ENCODE data around the gene RAB6D. TPM values are rescaled to one million over a fixed set of nuclear protein-coding genes. Genes with fewer than 3 reads are reported as not detected.
"Not testable (repeated sequence)": the region's sequence is repeated elsewhere in the genome, so short reads cannot be mapped to it uniquely, and the experiment has no call there.

RAB6D gene
- polyA plus RNA-seq, 1 experiment = 0.09 TPM

DNA sequence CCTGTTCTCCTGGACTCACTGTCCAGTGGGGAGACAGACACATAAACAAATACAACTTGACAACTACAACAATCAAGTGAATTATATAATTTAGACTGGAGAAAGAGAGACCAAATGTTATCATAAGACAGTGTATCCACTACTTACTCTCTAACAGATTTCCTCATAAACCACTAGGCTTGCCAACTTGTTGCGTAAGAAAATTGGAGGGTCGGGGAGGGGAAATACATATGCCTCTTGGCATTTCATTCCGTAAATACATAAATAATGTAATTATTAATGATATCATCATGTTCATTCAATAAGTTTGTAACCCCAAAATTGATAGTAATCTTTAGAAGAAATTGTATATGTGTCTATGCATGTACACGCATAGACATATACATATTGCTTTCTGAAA lies 14.9 kb downstream of the RAB6D start:
- ChIA-PET POLR2A (no interaction called here), CTCF (no interaction called here)
- Histone ChIP-seq H3K27me3 (ENCODE audit: control insufficient read depth, insufficient read depth, low read length) (no peaks in the 10 kb centered on the region), H3K4me3 (ENCODE audit: low read depth, low read length) (no peak overlapping the region), H3K9me3 (ENCODE audit: control insufficient read depth, insufficient read depth, low read length) (peaks cover 4% of the 10 kb centered on the region; the same call in 1 of the 2 replicates), H3K27ac (ENCODE audit: low read depth, low read length) (no peak overlapping the region)
- TF ChIP-seq, protein P1, sequence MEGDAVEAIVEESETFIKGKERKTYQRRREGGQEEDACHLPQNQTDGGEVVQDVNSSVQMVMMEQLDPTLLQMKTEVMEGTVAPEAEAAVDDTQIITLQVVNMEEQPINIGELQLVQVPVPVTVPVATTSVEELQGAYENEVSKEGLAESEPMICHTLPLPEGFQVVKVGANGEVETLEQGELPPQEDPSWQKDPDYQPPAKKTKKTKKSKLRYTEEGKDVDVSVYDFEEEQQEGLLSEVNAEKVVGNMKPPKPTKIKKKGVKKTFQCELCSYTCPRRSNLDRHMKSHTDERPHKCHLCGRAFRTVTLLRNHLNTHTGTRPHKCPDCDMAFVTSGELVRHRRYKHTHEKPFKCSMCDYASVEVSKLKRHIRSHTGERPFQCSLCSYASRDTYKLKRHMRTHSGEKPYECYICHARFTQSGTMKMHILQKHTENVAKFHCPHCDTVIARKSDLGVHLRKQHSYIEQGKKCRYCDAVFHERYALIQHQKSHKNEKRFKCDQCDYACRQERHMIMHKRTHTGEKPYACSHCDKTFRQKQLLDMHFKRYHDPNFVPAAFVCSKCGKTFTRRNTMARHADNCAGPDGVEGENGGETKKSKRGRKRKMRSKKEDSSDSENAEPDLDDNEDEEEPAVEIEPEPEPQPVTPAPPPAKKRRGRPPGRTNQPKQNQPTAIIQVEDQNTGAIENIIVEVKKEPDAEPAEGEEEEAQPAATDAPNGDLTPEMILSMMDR (IDR thresholded peaks at IDR 0.05; ENCODE audit: low read depth, low read length) = no peak
- no peak for DNase-seq (ENCODE audit: low read depth, low spot score)

GRCh38 chr2:131347035-131347434 lies 16.9 kb downstream of the RAB6D start:
- DNase-seq (ENCODE audit: low read depth, low spot score); H3K9me3 ChIP-seq (ENCODE audit: control insufficient read depth, insufficient read depth, low read length); H3K4me3 ChIP-seq (ENCODE audit: low read depth, low read length); H3K27ac ChIP-seq (ENCODE audit: low read depth, low read length); POLR2A ChIA-PET; CTCF ChIA-PET; H3K27me3 ChIP-seq (ENCODE audit: control insufficient read depth, insufficient read depth, low read length): not testable (repeated sequence)

GRCh38 chr2:131339307-131339706 lies 24.7 kb downstream of the RAB6D start:
- H3K27me3 ChIP-seq (ENCODE audit: control insufficient read depth, insufficient read depth, low read length); H3K27ac ChIP-seq (ENCODE audit: low read depth, low read length); POLR2A ChIA-PET; H3K4me3 ChIP-seq (ENCODE audit: low read depth, low read length); H3K9me3 ChIP-seq (ENCODE audit: control insufficient read depth, insufficient read depth, low read length); CTCF ChIA-PET; DNase-seq (ENCODE audit: low read depth, low spot score): not testable (repeated sequence)

- H3K27me3 ChIP-seq (ENCODE audit: control insufficient read depth, insufficient read depth, low read length); DNase-seq (ENCODE audit: low read depth, low spot score); H3K9me3 ChIP-seq (ENCODE audit: control insufficient read depth, insufficient read depth, low read length); POLR2A ChIA-PET; H3K27ac ChIP-seq (ENCODE audit: low read depth, low read length); H3K4me3 ChIP-seq (ENCODE audit: low read depth, low read length): not testable (repeated sequence)
- TF ChIP-seq, protein P1 (IDR thresholded peaks at IDR 0.05; ENCODE audit: low read depth, low read length) = peak; percentile 32
- CTCF ChIA-PET = interaction anchor here (0.7 to 2.4 kb wide), 2 partner anchors 177 to 181 kb away, joined by 3 to 11 read pairs; no protein-coding TSS in a partner anchor
These were observed 28.6 kb downstream of the RAB6D start for GRCh38 chr2:131335319-131335718.

DNA sequence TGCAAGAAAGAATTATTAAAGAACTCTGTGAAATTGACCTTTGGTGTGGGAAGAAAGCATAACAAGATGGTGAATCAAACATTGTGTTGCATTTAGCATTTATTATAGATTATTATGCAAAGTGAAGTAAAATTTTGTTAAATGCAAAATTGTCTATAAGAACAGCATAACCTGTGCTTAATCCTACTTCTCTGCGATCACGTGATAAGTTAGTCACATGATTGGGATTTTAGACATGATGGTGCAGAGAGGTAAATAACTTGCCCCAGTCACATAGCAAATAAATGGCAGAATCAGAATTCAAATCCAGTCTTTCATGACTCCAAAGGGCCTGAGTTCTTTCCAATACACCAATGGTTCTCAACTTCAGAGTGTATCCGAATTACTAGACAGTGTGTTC lies 31.3 kb downstream of the RAB6D start:
- H3K27ac ChIP-seq (ENCODE audit: low read depth, low read length); H3K27me3 ChIP-seq (ENCODE audit: control insufficient read depth, insufficient read depth, low read length); DNase-seq (ENCODE audit: low read depth, low spot score); CTCF ChIA-PET; H3K4me3 ChIP-seq (ENCODE audit: low read depth, low read length); POLR2A ChIA-PET; H3K9me3 ChIP-seq (ENCODE audit: control insufficient read depth, insufficient read depth, low read length): not testable (repeated sequence)

DNA sequence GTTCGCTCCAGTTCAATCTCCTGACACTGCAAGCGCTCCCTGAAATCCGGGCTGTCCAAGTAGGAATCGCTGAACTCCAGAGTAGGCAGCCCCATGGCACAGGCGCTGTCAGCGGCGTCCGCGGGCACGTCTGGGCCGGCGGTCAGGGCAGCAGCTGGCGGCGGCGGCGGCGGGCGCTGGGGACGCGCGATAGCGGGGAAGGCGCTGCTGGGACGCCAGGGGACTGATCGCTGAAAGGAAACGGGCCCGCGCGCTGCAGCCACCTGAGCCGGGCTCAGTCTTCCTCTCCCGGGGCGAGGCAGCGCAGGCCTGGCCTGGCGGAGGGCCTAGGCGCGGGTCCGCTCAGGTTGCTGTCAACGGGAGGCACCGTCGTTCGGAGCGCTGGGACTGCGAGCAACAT lies 33.0 kb downstream of the RAB6D start:
- H3K9me3 ChIP-seq (ENCODE audit: control insufficient read depth, insufficient read depth, low read length); H3K27me3 ChIP-seq (ENCODE audit: control insufficient read depth, insufficient read depth, low read length); H3K4me3 ChIP-seq (ENCODE audit: low read depth, low read length); POLR2A ChIA-PET; H3K27ac ChIP-seq (ENCODE audit: low read depth, low read length); DNase-seq (ENCODE audit: low read depth, low spot score); CTCF ChIA-PET: not testable (repeated sequence)

DNA sequence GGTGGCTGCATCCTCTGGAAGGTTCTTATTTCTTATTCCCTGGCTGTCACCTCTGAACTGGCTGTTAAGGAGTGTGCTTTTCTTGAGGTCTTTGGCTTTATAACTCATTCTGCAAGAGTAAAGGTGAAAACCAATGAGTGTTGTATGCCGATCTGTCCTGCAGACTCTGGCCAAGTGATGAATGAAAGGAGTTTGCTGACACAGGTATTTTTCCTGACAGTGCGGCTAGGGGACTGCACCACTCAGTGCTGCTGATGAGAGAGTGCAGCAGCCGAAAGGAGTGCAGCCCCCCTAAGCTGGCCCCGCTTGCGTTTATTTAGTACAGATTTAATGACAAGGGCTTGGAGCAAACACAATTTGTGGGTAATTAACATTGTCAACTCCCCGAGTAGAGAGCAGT lies 41.8 kb downstream of the RAB6D start:
- Histone ChIP-seq H3K27me3 (ENCODE audit: control insufficient read depth, insufficient read depth, low read length) (no peaks in the 10 kb centered on the region), H3K4me3 (ENCODE audit: low read depth, low read length) (no peak overlapping the region), H3K27ac (ENCODE audit: low read depth, low read length) (no peak overlapping the region), H3K9me3 (ENCODE audit: control insufficient read depth, insufficient read depth, low read length) (no peaks in the 10 kb centered on the region)
- ChIA-PET POLR2A (no interaction called here), CTCF (no interaction called here)
- TF ChIP-seq, protein P1 (IDR thresholded peaks at IDR 0.05; ENCODE audit: low read depth, low read length) = no peak
- no peak for DNase-seq (ENCODE audit: low read depth, low spot score)

DNA sequence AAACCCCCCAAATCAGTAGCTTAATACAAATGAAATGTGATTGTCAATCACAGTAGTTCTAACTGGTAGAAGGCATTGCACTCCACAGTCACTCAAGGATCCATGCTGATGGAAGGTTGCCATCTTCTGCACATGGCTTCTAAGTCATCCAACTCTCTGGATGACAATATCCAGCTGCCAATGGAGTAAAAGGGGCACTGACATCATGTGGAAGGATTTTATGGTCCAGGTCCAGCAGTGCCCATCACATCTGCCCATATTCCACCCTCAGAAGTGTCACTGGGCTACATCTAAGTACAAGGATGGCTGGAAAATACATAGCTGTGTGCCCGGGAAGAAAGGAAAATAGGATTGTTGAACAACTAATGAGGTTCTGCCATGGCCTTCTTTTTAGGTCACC lies 42.6 kb downstream of the RAB6D start:
- H3K4me3 ChIP-seq (ENCODE audit: low read depth, low read length); CTCF ChIA-PET; POLR2A ChIA-PET; H3K9me3 ChIP-seq (ENCODE audit: control insufficient read depth, insufficient read depth, low read length); H3K27me3 ChIP-seq (ENCODE audit: control insufficient read depth, insufficient read depth, low read length); DNase-seq (ENCODE audit: low read depth, low spot score); H3K27ac ChIP-seq (ENCODE audit: low read depth, low read length): not testable (repeated sequence)

DNA sequence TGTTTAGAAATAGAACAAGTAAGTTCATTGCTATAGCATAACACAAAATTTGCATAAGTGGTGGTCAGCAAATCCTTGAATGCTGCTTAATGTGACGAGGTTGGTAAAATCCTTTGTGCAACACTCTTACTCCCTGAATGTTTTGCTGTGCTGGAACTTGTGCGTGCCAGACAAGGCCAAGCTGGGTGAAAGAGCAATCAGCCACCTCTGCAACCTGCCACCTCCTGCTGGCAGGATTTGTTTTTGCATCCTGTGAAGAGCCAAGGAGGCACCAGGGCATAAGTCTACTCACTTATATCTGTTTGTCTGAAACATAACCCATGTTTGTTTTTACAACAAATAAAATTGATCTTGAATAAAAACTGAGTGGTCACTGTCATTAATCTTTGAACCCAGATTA lies 53.0 kb downstream of the RAB6D start:
- H3K27ac ChIP-seq (ENCODE audit: low read depth, low read length); POLR2A ChIA-PET; H3K9me3 ChIP-seq (ENCODE audit: control insufficient read depth, insufficient read depth, low read length); DNase-seq (ENCODE audit: low read depth, low spot score); CTCF ChIA-PET; H3K27me3 ChIP-seq (ENCODE audit: control insufficient read depth, insufficient read depth, low read length); H3K4me3 ChIP-seq (ENCODE audit: low read depth, low read length): not testable (repeated sequence)

Measured in AG04450 (cell line).